ENCODE data around the gene FHL5.

DNA sequence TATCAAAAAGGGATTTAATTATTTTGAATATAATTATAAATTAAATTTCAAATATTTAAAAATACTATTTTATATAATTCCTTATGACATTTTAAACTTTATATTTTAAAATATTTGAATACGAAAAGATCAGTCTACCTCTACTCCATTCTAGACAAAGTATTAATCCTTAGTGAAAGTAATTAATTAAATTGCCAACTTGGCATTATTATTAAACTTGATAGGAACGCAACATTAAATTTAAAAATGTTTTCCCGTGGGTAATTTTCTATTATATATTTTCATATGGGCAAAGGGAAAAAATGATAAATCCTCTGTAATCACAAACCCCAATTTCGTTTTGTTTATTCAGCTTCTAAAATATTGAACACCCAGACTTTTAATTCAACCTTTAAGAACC lies 8.4 kb upstream of the FHL5 start:
- TF ChIP-seq, protein P1, sequence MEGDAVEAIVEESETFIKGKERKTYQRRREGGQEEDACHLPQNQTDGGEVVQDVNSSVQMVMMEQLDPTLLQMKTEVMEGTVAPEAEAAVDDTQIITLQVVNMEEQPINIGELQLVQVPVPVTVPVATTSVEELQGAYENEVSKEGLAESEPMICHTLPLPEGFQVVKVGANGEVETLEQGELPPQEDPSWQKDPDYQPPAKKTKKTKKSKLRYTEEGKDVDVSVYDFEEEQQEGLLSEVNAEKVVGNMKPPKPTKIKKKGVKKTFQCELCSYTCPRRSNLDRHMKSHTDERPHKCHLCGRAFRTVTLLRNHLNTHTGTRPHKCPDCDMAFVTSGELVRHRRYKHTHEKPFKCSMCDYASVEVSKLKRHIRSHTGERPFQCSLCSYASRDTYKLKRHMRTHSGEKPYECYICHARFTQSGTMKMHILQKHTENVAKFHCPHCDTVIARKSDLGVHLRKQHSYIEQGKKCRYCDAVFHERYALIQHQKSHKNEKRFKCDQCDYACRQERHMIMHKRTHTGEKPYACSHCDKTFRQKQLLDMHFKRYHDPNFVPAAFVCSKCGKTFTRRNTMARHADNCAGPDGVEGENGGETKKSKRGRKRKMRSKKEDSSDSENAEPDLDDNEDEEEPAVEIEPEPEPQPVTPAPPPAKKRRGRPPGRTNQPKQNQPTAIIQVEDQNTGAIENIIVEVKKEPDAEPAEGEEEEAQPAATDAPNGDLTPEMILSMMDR (conservative IDR thresholded peaks at IDR 0.05; ENCODE audit: low read length), result no peak
- TF ChIP-seq EZH2phosphoT487 (IDR thresholded peaks at IDR 0.05; ENCODE audit: borderline replicate concordance), result no peak
